Kidney capillary endothelial cell (primary cell): Measurements from ENCODE around the gene SPATA12.

Experiments used
- DNase-seq: peaks from one replicate; pipeline ENCODE4 v3.0.0-alpha.2; 2018; ENCODE audit warnings: low spot score

The SPATA12 gene, protein sequence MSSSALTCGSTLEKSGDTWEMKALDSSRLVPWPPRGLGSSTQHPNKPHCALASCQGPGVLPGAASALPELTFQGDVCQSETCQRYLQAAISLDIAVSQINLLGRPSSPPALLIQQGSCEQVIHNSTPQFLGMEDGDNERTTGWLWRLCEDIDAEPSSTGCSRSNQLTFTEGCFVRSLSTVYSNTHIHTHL

DNA sequence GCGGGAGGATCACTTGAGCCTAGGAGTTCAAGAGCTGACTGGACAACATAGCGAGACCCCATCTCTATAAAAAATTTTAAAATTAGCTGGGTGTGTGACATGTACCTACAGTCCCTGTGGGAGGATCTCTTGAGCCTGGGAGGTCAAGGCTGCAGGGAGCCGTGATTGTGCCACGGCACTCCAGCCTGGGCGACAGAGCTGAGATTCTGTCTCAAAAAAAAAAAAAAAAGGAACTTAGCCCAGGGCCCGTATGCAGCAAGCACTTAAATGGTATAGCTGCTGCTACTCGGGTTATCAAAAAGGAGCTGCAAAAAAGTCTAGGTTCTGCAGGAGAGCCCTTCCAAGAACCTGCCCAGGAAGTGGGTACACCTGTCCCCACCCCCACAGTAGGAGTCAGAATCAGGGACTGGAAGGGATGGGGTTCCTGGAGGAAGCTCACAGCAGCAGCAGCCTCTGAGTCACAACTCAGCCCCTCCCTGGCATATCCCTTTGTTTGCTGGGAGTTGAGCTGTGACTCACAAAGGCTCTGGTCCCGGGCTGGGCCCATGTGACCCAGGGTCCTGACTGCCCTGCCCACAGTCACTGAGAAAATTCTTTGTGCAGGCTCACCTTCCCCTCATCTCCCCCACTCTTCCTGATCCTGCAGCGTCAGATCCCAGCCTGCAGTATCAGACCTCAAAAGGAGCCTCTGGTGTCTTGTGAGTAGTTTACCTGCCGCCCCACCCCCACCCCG lies at the start of gene SPATA12:
Gene SPATA12 (plus strand): TSS at position 576 of the 733 bp plus-strand sequence. CDS start 13,031 bp downstream, outside the sequence.
- DNase-seq, result peak; percentile 97

- no peak for DNase-seq
Measured at GRCh38 chr3:57011022-57011421, 49.4 kb upstream of the SPATA12 start.

- DNase-seq, result no peak
Measured at GRCh38 chr3:57012847-57013246, 47.6 kb upstream of the SPATA12 start.

- DNase-seq, result no peak
Measured at GRCh38 chr3:57015350-57015729, 45.1 kb upstream of the SPATA12 start.

GRCh38 chr3:57015912-57016311 lies 44.6 kb upstream of the SPATA12 start:
- no peak for DNase-seq

- no peak for DNase-seq
Measured at GRCh38 chr3:57017459-57017845, 43.0 kb upstream of the SPATA12 start.

- no peak for DNase-seq
Measured at GRCh38 chr3:57018246-57018645, 42.2 kb upstream of the SPATA12 start.

- DNase-seq, result no peak
Measured at GRCh38 chr3:57019057-57019456, 41.4 kb upstream of the SPATA12 start.

DNA sequence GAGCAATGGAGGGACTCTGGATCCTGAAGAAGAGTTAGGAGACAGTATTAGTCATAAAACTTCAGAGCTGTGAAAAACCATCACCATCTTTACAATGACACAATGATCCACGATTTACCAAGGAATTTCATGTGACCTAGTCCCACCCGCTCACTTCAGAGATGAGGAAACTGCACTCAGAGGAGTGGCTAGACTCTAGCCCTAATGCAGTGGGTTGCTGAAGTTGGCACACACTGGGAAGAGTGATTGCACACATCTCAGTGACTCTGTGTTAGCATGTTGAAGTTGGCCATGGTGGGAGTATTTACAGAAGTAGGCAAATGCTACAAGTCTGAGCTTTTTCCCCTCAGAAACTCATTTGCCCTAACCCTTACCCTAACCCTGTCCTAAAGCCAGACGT lies 35.2 kb upstream of the SPATA12 start:
- DNase-seq, result no peak

- no peak for DNase-seq
Measured at GRCh38 chr3:57026944-57027343, 33.5 kb upstream of the SPATA12 start.

DNA sequence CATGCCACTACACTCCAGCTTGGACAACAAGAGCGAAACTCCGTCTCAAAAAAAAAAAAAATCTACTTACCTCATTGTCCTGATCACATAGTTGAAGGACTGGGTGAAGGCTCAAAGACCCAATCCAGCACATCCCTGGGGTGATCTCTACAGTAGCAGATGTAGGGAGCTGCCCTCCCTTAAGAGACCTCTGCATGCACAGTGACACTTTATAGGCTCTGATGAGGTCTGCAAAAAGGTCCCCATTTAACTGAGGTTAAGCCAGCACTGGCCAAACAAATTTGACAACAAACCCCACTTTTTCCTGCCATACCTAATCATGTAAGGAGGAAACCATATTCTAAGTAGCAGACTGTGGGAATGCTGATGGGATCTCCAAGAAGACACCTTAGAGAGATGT lies 31.1 kb upstream of the SPATA12 start:
- DNase-seq, result no peak

DNA sequence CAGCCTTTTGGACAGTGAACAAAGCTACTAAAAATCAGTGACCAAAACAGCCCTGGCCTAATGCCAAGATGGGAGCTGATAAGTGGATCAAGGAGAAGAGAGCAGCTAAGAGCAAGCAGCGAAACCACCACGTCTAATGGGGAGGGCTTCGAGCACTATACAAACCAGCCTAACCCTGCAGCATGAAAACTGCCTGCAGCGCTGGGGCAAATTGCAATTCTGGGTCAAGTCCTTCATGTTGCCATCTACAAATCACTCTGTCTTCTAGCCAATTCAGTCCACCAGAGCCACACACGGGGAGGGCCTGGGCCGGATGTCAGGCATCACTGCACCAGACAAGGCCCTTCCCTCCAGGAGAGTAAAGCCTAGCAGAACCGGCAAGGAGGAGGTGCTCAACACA lies 30.5 kb upstream of the SPATA12 start:
- no peak for DNase-seq

GRCh38 chr3:57030721-57031120 lies 29.7 kb upstream of the SPATA12 start:
- no peak for DNase-seq

GRCh38 chr3:57031631-57032541 lies 28.6 kb upstream of the SPATA12 start:
- DNase-seq, result no peak

DNA sequence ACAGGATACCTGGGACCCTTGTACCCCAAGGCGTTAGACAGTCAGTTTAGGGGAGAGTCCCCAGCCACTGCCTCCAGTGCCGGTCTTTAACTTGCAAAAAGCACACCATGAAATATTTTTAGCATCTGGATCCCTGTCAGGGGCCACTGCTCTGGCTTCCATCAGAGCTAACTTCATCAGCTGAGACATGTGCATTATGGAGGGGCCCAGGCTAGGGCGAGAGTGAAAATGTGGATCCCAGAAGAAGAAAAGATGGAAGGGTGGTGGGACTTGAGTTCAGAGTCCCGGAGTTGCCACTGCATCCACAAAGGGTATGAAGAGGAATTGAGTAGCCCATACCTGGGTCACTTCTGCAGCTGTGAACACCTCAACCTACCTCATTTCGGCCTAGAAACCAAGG lies 23.5 kb upstream of the SPATA12 start:
- DNase-seq, result no peak

DNA sequence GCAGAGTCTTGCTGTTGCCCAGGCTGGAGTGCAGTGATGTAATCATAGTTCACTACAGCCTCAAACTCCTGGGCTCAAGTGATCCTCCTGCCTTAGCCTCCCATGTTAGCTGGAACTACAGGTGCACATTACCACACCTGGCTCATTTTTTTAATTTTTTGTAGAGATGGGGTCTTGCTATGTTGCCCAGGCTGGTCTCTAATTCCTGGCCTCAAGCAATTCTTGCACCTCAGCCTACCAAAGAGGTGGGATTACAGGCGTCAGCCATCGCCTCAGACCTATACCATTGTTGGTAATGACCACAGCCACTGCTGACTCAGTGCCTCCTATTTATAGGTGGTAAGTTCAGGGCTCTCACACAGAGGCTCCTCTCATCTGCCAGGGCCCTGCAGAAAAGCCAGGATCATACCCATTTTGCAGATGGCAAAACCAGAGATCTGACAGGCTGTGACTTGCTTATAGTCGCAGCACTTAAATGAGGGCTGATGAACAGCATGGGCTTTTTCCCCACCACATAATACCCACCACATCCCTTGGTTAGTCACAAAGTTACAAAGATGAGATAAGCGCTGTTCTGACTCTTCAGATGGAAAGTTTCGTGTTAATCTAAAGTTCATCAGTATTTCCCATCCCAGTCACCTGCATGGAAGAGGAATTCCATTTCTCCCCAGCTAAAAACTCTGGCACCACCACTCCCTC lies 21.8 kb upstream of the SPATA12 start:
- DNase-seq, result no peak

- no peak for DNase-seq
Measured at GRCh38 chr3:57041674-57042073, 18.8 kb upstream of the SPATA12 start.

GRCh38 chr3:57043518-57043917 lies 16.9 kb upstream of the SPATA12 start:
- no peak for DNase-seq

- DNase-seq, result no peak
Measured at GRCh38 chr3:57046101-57046765, 14.2 kb upstream of the SPATA12 start.

DNA sequence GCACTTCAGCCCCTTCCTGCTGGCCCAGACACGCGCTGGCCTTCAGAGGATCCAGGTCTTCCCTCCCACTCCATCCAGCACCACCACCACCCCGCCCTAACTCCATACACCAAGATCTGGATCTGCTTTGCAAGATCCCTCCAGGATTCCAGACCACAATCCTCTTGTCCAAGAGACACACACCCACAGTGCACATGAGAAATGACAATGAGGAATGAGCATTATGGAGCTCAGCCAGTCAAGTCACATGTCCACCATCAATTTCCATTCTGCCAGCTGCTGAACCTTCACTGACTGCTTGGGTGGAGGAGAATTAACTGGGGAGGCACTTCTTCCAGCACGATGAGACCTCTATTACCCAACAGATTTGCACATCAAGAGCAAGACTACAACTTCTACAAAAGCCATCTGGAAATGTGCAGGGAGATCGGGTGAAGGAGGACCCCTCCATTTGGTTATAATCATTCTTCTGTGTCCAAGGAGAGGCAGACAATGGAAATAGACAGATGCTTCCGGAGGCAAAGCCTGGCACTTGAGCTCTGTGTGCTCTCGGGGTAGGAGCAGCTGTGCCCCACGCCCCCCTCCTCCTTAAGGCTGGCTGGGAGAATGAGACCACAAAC lies 12.3 kb upstream of the SPATA12 start:
- no peak for DNase-seq

GRCh38 chr3:57048728-57049127 lies 11.7 kb upstream of the SPATA12 start:
- DNase-seq, result no peak
